ENCODE results near the gene GTF2H4.
"Not testable (repeated sequence)": the region's sequence is repeated elsewhere in the genome, so short reads cannot be mapped to it uniquely, and the experiment has no call there.

GTF2H4 gene

DNA sequence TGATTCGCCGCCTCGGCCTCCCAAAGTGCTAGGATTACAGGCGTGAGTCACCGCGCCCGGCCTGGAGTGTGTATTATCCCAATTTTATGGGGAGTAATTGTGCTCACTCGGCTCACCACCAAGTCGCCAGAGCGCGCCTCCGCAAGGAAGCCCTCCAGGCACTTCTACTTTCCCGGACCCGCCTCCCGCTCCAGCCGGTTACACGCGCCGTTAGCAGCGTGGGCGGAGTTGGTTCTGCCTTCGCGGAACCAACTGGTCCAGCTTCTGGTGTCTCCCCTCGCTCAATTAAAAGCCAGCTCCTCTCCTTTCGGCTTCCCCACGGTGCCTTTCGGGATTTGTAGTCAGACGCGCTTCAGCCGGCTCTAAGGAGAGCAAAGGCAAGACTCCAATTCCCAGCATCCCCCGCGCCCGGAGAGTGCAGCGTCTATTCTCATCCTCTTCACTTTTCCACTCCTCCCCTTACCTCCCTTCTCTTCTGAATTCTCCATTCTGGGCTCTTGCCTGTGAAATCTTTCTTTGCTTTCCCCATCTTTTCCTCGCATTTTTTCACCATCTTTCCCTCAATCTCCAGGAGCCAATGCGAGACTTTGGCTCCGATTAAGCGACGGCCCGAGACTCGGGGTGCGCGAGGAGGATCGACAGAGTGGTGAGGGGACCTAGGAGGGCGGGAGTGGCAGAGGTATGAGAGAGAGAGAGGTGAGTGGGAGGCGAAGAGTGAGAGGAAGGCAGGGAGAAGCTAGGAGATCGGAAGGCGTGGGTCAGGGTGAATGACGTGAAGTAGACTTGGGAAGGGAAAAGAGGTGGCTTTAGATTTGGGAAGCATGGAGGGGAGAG lies at the start of gene GTF2H4:
GTF2H4 (plus strand) TSS at position 450 of the 834 bp plus-strand sequence.
- peak; percentile 96 for DNase-seq (ENCODE audit: low spot score)

DNA sequence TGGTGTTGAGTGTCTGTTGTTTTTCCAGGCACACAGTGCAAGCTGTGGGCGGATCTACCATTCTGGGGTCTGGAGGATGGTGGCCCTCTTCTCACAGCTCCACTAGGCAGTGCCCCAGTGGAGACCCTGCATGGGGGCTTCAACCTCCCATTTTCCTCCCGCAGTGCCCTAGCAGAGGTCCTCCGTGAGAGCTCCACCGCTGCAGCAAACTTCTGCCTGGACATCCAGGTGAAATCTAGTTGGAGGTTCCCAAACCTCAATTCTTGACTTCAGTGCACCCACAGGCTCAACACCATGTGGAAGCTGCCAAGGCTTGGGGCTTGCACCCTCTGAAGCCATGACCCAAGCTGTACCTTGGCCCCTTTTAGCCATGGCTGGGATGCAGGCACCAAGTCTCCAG lies 48.3 kb upstream of the GTF2H4 start:
- not testable (repeated sequence) for DNase-seq (ENCODE audit: low spot score)

GRCh38 chr6:30861257-30862048 lies 46.6 kb upstream of the GTF2H4 start:
- DNase-seq (ENCODE audit: low spot score) = no peak

DNA sequence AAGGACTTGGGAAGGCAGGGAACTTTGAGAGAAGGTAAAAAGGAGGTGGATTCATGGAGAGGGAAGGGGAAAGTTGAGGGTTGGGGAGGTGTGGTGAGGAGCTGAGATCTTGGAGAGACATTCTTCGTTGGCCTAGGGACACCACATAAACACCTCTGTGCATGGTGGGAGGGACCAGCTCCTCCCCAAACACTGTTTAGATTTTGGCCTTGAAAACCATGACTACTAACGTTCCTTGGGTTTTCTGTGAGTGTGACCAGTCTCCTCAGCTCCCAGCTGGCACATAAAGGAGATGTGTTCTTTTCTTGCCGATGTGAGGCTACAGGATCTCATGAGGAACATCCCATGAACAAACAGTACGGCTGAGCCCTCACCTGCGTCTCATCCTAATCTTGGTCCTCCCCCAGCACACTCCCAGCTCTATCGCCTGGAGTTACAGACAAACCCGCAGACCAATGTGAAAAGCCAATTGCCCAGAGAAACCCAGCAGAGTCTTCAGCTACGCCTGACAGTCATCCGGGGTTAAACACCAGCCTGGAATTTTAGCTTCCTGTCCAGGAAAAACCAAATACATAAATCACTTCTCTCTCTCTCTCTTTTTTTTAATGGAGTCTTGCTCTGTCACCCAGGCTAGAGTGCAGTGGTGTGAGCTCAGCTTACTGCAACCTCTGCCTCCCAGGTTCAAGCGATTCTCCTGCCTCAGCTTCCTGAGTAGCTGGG lies 45.7 kb upstream of the GTF2H4 start:
- no peak for DNase-seq (ENCODE audit: low spot score)

DNA sequence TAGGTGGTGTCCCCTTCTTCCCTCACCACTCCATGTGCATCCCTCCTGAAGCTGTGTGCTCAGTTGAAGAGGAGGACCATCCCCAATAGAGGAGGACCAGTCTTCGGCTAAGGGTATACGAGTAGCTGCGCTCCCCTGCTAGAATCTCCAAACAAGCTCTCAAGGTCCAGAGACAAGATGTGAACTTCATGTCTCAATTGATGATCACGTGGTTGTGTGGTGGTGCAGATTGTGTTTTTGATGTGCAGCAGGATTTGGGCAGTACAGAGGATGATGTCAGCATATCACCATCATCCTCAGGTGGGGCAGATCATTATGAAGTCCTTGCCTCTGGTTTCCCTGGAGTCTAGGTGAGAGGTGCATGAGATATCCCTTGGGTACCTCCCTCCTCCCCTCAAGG lies 43.7 kb upstream of the GTF2H4 start:
- DNase-seq (ENCODE audit: low spot score) = no peak

DNA sequence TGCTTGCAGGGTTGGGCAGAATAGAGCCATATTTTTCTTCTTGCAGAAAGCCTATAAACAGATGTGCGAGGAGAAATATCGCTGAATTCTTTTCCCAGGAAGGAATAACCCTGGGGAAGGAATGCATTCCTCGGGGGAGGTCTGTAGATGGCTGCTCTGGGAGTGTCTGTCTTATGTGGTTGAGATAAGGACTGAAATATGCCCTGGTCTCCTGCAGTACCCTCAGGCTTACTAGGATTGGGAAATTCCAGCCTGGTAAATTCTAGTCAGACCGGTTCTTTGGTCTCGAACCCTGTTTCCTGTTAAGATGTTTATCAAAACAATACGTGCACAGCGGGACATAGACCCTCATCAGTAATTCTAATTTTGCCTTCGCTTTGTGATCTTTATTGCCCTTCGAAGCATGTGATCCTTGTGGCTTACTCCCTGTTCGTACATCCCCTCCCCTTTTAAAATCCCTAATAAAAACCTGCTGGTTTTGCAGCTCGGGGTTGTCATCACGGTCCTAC lies 38.7 kb upstream of the GTF2H4 start:
- DNase-seq (ENCODE audit: low spot score) = not testable (repeated sequence)

DNA sequence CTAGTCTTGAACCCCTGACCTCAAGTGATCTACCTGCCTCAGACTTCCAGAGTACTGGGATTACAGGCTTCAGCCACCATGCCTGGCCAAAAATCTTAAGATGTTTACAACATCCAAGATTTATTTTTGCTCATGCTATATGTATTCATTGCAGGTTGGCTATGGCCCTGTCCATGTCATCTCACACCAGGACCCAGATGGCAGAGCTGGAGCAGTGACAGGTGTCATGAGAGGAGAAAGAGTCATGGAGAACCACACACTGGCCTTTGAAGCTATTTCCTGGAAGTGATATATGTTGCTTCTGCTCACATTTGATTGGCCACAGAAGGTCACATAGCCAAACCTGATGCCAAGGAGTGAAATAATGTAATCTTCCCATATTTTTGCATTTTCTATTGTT lies 37.5 kb upstream of the GTF2H4 start:
- no peak for DNase-seq (ENCODE audit: low spot score)

GRCh38 chr6:30871592-30872183 lies 36.3 kb upstream of the GTF2H4 start:
- DNase-seq (ENCODE audit: low spot score) = no peak

- DNase-seq (ENCODE audit: low spot score) = no peak
These were observed 34.8 kb upstream of the GTF2H4 start for GRCh38 chr6:30873137-30873640.

GRCh38 chr6:30873795-30874194 lies 34.2 kb upstream of the GTF2H4 start:
- DNase-seq (ENCODE audit: low spot score) = not testable (repeated sequence)

GRCh38 chr6:30875244-30876038 lies 32.6 kb upstream of the GTF2H4 start:
- no peak for DNase-seq (ENCODE audit: low spot score)

GRCh38 chr6:30876039-30876730 lies 31.8 kb upstream of the GTF2H4 start:
- DNase-seq (ENCODE audit: low spot score) = peak; percentile 56

DNA sequence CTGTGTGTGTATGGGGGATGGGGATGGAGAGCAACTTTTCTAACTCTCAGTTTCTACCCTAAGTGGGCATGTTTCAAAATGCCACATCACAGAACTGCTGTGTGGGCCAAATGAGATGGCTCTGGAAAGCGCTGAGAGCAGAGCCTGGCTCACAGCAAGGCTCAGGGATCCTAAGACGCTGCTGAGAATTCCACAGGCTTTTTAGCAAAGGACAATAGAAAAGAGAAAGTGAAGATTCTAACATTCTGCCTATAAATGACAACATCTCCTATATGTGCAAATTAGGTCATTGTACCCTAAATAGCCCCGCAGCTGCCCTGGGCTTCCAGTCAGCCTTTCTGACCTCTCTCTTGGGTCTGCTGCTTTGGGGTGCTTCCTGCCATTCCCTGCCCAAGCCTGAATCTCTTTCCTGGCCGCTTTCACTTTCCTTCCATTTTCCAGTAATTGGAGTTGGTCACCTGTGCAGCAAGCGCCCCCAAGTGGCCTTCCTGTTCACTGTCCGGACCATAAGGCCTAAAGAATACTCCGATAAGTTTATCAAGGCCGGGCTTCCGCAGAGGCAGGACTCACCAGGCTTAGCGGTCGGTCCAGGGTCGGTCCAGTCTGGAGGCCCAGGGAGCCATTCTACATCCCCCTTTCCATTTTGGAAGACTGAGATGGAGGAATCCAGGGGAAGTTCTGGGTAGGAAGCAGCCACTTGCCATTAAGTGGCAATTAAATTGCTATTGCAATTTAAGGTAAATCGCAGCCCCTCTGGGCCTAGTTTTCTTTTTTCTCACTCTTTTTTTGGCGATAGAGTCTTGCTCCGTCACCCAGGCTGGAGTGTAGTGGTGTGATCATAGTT lies 30.4 kb upstream of the GTF2H4 start:
- DNase-seq (ENCODE audit: low spot score) = peak; percentile 88

DNA sequence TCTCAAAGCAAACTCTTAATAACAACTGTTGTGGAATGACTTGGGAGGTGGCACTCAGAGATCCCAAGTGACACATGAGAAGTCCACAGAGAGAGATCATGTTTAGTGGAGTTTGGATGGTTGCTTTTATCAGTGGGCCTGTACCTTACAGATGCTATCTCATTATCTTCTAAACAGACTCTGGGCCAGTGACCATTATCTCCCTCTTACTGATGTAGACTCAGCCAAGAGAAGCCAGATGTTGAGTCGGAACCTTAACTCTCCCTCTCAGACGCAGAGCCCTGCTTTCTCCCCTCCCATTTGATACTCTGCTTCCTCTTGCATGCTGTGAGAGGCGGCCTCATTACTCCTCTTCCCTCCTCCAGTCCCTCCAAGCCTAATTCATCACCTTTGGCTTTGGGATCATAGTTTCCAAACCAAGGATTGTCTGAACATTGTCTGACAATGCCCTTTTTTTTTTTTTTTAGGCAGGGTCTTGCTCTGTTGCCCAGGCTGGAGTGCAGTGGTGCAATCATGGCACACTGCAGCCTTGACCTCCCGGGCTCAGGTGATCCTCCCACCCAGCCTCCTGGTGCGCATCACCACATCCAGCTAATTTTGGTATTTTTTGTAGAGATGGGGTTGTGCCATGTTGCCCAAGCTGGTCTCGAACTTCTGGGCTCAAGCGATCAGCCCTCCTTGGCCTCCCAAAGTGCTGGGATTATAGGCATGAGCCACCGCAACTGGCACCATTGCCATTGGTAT lies 28.2 kb upstream of the GTF2H4 start:
- no peak for DNase-seq (ENCODE audit: low spot score)

GRCh38 chr6:30880698-30881252 lies 27.2 kb upstream of the GTF2H4 start:
- DNase-seq (ENCODE audit: low spot score) = no peak

DNA sequence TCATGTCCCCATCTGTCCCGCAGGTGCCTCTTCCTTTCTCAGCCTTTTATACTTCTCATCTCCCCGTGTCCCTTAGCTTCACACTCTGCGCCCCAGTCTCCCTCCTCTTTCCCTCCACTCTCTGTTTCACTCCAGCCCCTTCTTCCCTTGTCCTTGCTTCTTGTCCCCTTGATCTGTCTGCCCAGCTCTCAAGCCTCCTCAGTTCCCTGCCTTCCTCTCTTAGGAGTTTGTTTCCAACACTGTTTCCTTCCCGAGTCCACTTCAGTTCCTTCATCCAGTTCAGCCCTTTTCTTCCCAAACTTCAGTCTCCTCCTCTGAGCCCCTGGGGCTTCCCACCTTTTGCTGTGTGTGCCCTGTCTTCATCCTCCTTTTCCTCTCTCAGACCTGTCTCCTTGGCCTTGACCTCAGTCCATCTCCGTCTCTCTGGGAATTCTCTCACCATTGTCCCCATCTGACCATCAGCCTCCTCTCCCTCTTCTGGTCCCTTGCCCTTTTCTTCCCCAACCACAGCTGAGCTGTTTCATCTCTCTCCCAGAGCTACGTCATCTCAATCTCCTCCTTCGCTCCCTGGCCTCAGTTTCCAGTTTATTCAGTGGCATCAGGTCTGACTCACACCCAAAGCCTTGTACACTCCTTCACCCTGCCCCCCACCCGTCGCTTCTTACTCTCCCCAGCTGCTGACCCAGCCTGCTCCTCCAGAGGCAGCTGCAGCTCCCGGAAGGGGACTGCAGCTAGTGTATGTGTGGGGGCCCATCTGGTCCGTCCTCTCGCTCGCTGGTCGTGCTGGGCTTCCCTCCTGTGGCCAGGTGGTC lies 26.4 kb upstream of the GTF2H4 start:
- no peak for DNase-seq (ENCODE audit: low spot score)

DNA sequence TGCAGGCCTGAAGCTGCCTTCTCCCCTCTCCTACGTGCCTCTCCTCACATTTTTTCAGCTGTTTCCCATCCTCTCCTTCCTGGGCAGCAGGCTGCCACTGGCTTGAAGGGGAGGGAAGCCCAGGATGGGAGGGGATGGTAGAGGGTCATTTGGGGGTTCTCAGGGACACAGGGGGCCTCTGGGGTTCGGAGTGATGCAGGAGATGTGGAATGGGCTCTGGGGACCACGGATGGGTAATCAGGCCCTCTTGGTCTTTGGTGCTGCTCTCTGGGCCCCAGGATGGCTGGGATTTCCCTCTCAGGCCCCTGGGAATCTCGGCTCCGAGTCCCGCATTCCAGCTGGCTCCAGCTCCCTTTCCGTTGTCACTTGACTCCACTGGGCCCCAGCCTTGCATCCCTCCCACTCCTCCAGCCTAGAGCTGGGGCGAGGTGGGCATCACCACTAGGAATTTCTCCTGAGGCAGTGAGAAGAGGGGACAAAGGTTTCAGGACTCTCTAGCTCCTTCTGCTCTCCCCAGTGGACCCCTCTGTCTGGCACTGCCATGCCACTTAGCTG lies 25.7 kb upstream of the GTF2H4 start:
- peak; percentile 11 for DNase-seq (ENCODE audit: low spot score)
